Measurements from ENCODE around the gene FAM124A. TPM values are rescaled to one million over a fixed set of nuclear protein-coding genes. Genes with fewer than 3 reads are reported as not detected.

FAM124A gene
- total RNA-seq, 1 experiment from 2014 or later = 3.1 TPM

- no peak overlapping the region for H3K4me3 ChIP-seq (replicated peaks in 1 of 2; ENCODE audit: low read depth in 1 of 2, low read length in 2 of 2)
- ChIA-PET RAD21 (ENCODE audit: low non-redundant PET in 1 of 2, low total read pairs in 2 of 2, uncharacterized antibody in 2 of 2, unreplicated experiment in 2 of 2) (no interaction called here), POLR2A (no interaction called here), CTCF (interaction anchor here (1.2 to 1.4 kb wide), 2 partner anchors 8 to 130 kb away, joined by 3 to 5 read pairs; no protein-coding TSS in a partner anchor)
- H3K9ac ChIP-seq (ENCODE audit: low read length) = no peak overlapping the region
- no peaks in the 10 kb centered on the region for H3K27me3 ChIP-seq (ENCODE audit: insufficient read depth, low read length)
- no peak for DNase-seq (ENCODE audit: low read depth, low spot score)
- H3K9me2 ChIP-seq (ENCODE audit: insufficient read depth) = no peaks in the 10 kb centered on the region
- no peaks in the 10 kb centered on the region for H4K20me1 ChIP-seq (ENCODE audit: insufficient read depth)
- no peak overlapping the region for H3K4me2 ChIP-seq (ENCODE audit: low read length)
- intact Hi-C loops (cut with micrococcal nuclease) = loop anchor here (10.0 kb wide), 1 partner anchor 1954 kb away; no protein-coding TSS in a partner anchor
- H3K27ac ChIP-seq (ENCODE audit: low read depth, low read length) = no peak overlapping the region
- no peaks in the 10 kb centered on the region for H3K79me2 ChIP-seq (ENCODE audit: insufficient read depth, low read length)
- no peaks in the 10 kb centered on the region for H3K36me3 ChIP-seq (ENCODE audit: control insufficient read depth in 1 of 2, insufficient read depth in 2 of 2, low read length in 2 of 2)
- TF ChIP-seq CEBPB (IDR thresholded peaks at IDR 0.05; ENCODE audit: low read depth) (no peak), EZH2 (IDR thresholded peaks at IDR 0.05) (no peak), ELF1 (IDR thresholded peaks at IDR 0.05; ENCODE audit: borderline replicate concordance, low read depth) (no peak), MAX (IDR thresholded peaks at IDR 0.05) (no peak), EZH2phosphoT487 (IDR thresholded peaks at IDR 0.05; ENCODE audit: borderline replicate concordance) (no peak), ZNF274 (IDR thresholded peaks at IDR 0.05; ENCODE audit: low read depth, low read length) (no peak), POLR2A (IDR thresholded peaks at IDR 0.05; ENCODE audit: borderline replicate concordance, extremely low read depth, insufficient read depth, insufficient read length) (no peak)
- no peak overlapping the region for H2AFZ ChIP-seq (ENCODE audit: low read depth, low read length, poor library complexity, severe bottlenecking)
- no peaks in the 10 kb centered on the region for H3K9me3 ChIP-seq (ENCODE audit: control insufficient read depth in 1 of 2, insufficient read depth in 1 of 2, low read depth in 1 of 2, low read length in 2 of 2)
- BruUV-seq (replicated peaks) = no TSS peak
- no peak for ATAC-seq
- no peaks in the 10 kb centered on the region for H3K4me1 ChIP-seq (ENCODE audit: control insufficient read depth in 1 of 2, insufficient read depth in 2 of 2, low read length in 2 of 2)
Observed at GRCh38 chr13:51278426-51279130, 56.4 kb downstream of the FAM124A start.

DNA sequence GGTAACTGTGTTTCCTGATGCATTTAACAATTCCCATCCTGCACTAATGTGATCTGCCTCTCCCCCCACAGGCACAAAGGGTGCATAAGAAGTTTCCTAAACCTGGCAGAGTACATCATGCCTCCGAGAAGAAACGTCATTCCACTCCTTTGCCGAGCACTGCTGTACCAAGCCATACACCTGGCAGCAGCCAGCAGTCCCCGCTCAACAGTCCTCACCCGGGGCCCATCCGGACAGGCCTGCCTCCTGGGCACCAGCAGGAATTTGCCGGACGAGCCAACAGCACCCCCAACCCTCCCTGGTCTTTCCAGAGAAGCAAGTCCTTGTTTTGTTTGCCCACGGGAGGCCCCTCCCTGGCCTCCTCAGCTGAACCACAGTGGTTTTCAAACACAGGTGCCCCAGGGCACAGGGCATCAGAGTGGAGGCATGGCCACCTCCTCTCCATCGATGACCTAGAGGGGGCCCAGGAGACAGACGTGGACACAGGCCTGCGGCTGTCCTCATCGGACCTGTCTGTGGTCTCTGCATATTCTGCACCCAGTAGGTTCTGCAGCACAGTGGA, 58.3 kb downstream of the FAM124A start:
- BruUV-seq (replicated peaks) = no TSS peak
- Histone ChIP-seq H3K79me2 (ENCODE audit: insufficient read depth, low read length) (no peaks in the 10 kb centered on the region), H3K4me1 (ENCODE audit: control insufficient read depth in 1 of 2, insufficient read depth in 2 of 2, low read length in 2 of 2) (no peaks in the 10 kb centered on the region), H3K4me2 (ENCODE audit: low read length) (no peak overlapping the region), H3K9me3 (ENCODE audit: control insufficient read depth in 1 of 2, insufficient read depth in 1 of 2, low read depth in 1 of 2, low read length in 2 of 2) (no peaks in the 10 kb centered on the region), H3K36me3 (ENCODE audit: control insufficient read depth in 1 of 2, insufficient read depth in 2 of 2, low read length in 2 of 2) (no peaks in the 10 kb centered on the region), H3K9ac (ENCODE audit: low read length) (no peak overlapping the region), H3K27me3 (ENCODE audit: insufficient read depth, low read length) (no peaks in the 10 kb centered on the region), H4K20me1 (ENCODE audit: insufficient read depth) (no peaks in the 10 kb centered on the region), H3K4me3 (replicated peaks in 1 of 2; ENCODE audit: low read depth in 1 of 2, low read length in 2 of 2) (no peak overlapping the region), H3K9me2 (ENCODE audit: insufficient read depth) (no peaks in the 10 kb centered on the region), H3K27ac (ENCODE audit: low read depth, low read length) (no peak overlapping the region), H2AFZ (ENCODE audit: low read depth, low read length, poor library complexity, severe bottlenecking) (no peak overlapping the region)
- ChIA-PET CTCF (no interaction called here), POLR2A (no interaction called here), RAD21 (ENCODE audit: low non-redundant PET in 1 of 2, low total read pairs in 2 of 2, uncharacterized antibody in 2 of 2, unreplicated experiment in 2 of 2) (no interaction called here)
- DNase-seq (ENCODE audit: low read depth, low spot score) = no peak
- intact Hi-C loops (cut with micrococcal nuclease) = no loop called here
- no peak for ATAC-seq
- no peak for TF ChIP-seq SIN3A (IDR thresholded peaks at IDR 0.05; ENCODE audit: low read depth)
- TF ChIP-seq CBX3 (IDR thresholded peaks at IDR 0.05; ENCODE audit: low read depth) = no peak
- TF ChIP-seq, protein P1, sequence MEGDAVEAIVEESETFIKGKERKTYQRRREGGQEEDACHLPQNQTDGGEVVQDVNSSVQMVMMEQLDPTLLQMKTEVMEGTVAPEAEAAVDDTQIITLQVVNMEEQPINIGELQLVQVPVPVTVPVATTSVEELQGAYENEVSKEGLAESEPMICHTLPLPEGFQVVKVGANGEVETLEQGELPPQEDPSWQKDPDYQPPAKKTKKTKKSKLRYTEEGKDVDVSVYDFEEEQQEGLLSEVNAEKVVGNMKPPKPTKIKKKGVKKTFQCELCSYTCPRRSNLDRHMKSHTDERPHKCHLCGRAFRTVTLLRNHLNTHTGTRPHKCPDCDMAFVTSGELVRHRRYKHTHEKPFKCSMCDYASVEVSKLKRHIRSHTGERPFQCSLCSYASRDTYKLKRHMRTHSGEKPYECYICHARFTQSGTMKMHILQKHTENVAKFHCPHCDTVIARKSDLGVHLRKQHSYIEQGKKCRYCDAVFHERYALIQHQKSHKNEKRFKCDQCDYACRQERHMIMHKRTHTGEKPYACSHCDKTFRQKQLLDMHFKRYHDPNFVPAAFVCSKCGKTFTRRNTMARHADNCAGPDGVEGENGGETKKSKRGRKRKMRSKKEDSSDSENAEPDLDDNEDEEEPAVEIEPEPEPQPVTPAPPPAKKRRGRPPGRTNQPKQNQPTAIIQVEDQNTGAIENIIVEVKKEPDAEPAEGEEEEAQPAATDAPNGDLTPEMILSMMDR (IDR thresholded peaks at IDR 0.05 in 2 of 3, conservative IDR thresholded peaks at IDR 0.05 in 1 of 3; ENCODE audit: borderline replicate concordance in 1 of 3, insufficient read depth in 1 of 3, low read depth in 2 of 3, low read length in 2 of 3) = no peak
- no peak for TF ChIP-seq FOSL1 (IDR thresholded peaks at IDR 0.05; ENCODE audit: low read depth)
- no peak for TF ChIP-seq ZFX (IDR thresholded peaks at IDR 0.05)
- no peak for TF ChIP-seq JUND (IDR thresholded peaks at IDR 0.05)
- TF ChIP-seq MAX (IDR thresholded peaks at IDR 0.05) = no peak
- TF ChIP-seq RAD21 (IDR thresholded peaks at IDR 0.05; ENCODE audit: low read depth) = no peak
- TF ChIP-seq EGR1 (IDR thresholded peaks at IDR 0.05; ENCODE audit: low read depth) = no peak
- TF ChIP-seq, protein P2, sequence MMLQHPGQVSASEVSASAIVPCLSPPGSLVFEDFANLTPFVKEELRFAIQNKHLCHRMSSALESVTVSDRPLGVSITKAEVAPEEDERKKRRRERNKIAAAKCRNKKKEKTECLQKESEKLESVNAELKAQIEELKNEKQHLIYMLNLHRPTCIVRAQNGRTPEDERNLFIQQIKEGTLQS (IDR thresholded peaks at IDR 0.05) = no peak
- TF ChIP-seq ZNF274 (IDR thresholded peaks at IDR 0.05; ENCODE audit: low read depth, low read length) = no peak
- no peak for TF ChIP-seq YY1 (IDR thresholded peaks at IDR 0.05; ENCODE audit: extremely low read depth, insufficient replicate concordance, low read depth, low read length)
- TF ChIP-seq POLR2A (IDR thresholded peaks at IDR 0.05; ENCODE audit: borderline replicate concordance, extremely low read depth, insufficient read depth, insufficient read length) = no peak
- no peak for TF ChIP-seq SRF (IDR thresholded peaks at IDR 0.05; ENCODE audit: low read depth)
- no peak for TF ChIP-seq EZH2 (IDR thresholded peaks at IDR 0.05)
- no peak for TF ChIP-seq TCF7L2 (IDR thresholded peaks at IDR 0.05; ENCODE audit: borderline replicate concordance, extremely low read depth, insufficient read depth, insufficient read length)
